IMR-90 (cell line): Measurements from ENCODE around the gene EFCAB10. TPM values are rescaled to one million over a fixed set of nuclear protein-coding genes. Genes with fewer than 3 reads are reported as not detected.

Experiments used
- ATAC-seq: fragments of 200-7000 bp; cut with Tn5 transposase; 2 replicates; pipeline ENCODE4 v1.9.1; 2020; ENCODE audit warnings: low read depth, mild to moderate bottlenecking, moderate library complexity
- BruUV-seq: library from RNA; stranded (reverse); fragments of 400-500 nt; replicated peaks from 2 replicates; lab custom pipeline; 2021; lab: Mats Ljungman, UMichigan
- CTCF ChIA-PET: fragments of 300-600 bp; formaldehyde crosslinking; extraction: SDS; loops from one replicate; lab custom pipeline; 2021; ENCODE audit warnings: antibody characterized with exemption; lab: Yijun Ruan, JAX
- POLR2A ChIA-PET: fragments of 300-600 bp; sonication (Branson Sonifier 250); formaldehyde crosslinking; loops from one replicate; lab custom pipeline; 2022; ENCODE audit warnings: antibody characterized with exemption; ENCODE audit not compliant: unreplicated experiment; lab: Charles Lee
- DNase-seq: peaks from one replicate; pipeline ENCODE4 v3.0.0; 2013
- H2AFZ ChIP-seq: replicated peaks from 2 replicates; pipeline ENCODE3; 2013; ENCODE audit warnings: low read length, mild to moderate bottlenecking; ENCODE audit not compliant: poor library complexity
- H2AK5ac ChIP-seq: 2 replicates; pipeline ENCODE4 v1.6.1; 2013; ENCODE audit warnings: low read depth, low read length, inconsistent platforms
- H2AK9ac ChIP-seq: replicated peaks from 2 replicates; pipeline ENCODE3; 2013; ENCODE audit warnings: mild to moderate bottlenecking, low read depth, low read length, moderate library complexity; ENCODE audit not compliant: poor library complexity
- H2BK120ac ChIP-seq: 2 replicates; pipeline ENCODE4 v1.6.1; 2013; ENCODE audit warnings: low read depth, low read length, inconsistent platforms
- H2BK15ac ChIP-seq: 3 replicates; pipeline ENCODE4 v1.6.1; 2013; ENCODE audit warnings: low read depth, low read length, inconsistent platforms
- H2BK20ac ChIP-seq: 2 replicates; pipeline ENCODE4 v1.6.1; 2013; ENCODE audit warnings: low read depth, mild to moderate bottlenecking, inconsistent platforms, low read length, moderate library complexity
- H2BK5ac ChIP-seq: 2 replicates; pipeline ENCODE4 v1.6.1; 2013; ENCODE audit warnings: mild to moderate bottlenecking, low read depth, low read length, inconsistent platforms; ENCODE audit not compliant: poor library complexity, severe bottlenecking
- H3K14ac ChIP-seq: replicated peaks from 2 replicates; pipeline ENCODE4 v1.6.1; 2013; ENCODE audit warnings: low read depth, low read length, inconsistent platforms
- H3K18ac ChIP-seq: 2 replicates; pipeline ENCODE4 v1.6.1; 2013; ENCODE audit warnings: low read depth, low read length, control low read depth
- H3K23ac ChIP-seq: 2 replicates; pipeline ENCODE4 v1.6.1; 2013; ENCODE audit warnings: low read depth, low read length, inconsistent platforms
- H3K27ac ChIP-seq: 2 replicates; pipeline ENCODE4 v1.5.1; 2013; ENCODE audit warnings: mild to moderate bottlenecking, control low read depth, low read length; ENCODE audit not compliant: insufficient read depth
- H3K27me3 ChIP-seq: 2 replicates; pipeline ENCODE4 v1.6.1; 2013; ENCODE audit warnings: low read length; ENCODE audit not compliant: control insufficient read depth, insufficient read depth
- H3K36me3 ChIP-seq: 2 replicates; pipeline ENCODE4 v1.6.1; 2013; ENCODE audit warnings: low read length, mixed read lengths; ENCODE audit not compliant: control insufficient read depth, insufficient read depth
- H3K4ac ChIP-seq: 2 replicates; pipeline ENCODE4 v1.6.1; 2013; ENCODE audit warnings: low read depth, low read length, inconsistent platforms
- H3K4me1 ChIP-seq: 2 replicates; pipeline ENCODE4 v1.6.1; 2013; ENCODE audit warnings: low read length, mixed read lengths; ENCODE audit not compliant: control insufficient read depth, insufficient read depth
- H3K4me2 ChIP-seq: 2 replicates; pipeline ENCODE4 v1.6.1; 2013; ENCODE audit warnings: low read depth, mild to moderate bottlenecking, control low read depth, low read length, moderate library complexity
- H3K4me3 ChIP-seq: 2 replicates; pipeline ENCODE4 v1.5.1; 2013; ENCODE audit warnings: low read depth, mild to moderate bottlenecking, control low read depth, low read length, moderate library complexity; ENCODE audit not compliant: insufficient read depth
- H3K56ac ChIP-seq: 2 replicates; pipeline ENCODE4 v1.6.1; 2013; ENCODE audit warnings: low read length, inconsistent platforms; ENCODE audit not compliant: insufficient read depth; ENCODE audit errors: extremely low read depth
- H3K79me1 ChIP-seq, 2 experiments: 2 replicates each; pipeline ENCODE4 v1.6.1; 2013; ENCODE audit warnings: low read length in 2 of 2, inconsistent platforms in 1 of 2, low read depth in 1 of 2
- H3K9ac ChIP-seq: 2 replicates; pipeline ENCODE4 v1.6.1; 2013; ENCODE audit warnings: low read depth, low read length, control low read depth
- H3K9me1 ChIP-seq: 2 replicates; pipeline ENCODE4 v1.6.1; 2013; ENCODE audit warnings: low read length, inconsistent platforms; ENCODE audit not compliant: insufficient read depth
- H3K9me3 ChIP-seq: 2 replicates; pipeline ENCODE4 v1.6.1; 2013; ENCODE audit warnings: low read length; ENCODE audit not compliant: control insufficient read depth, insufficient read depth
- H4K20me1 ChIP-seq: 2 replicates; pipeline ENCODE4 v1.6.1; 2013; ENCODE audit warnings: low read length, inconsistent platforms; ENCODE audit not compliant: insufficient read depth
- H4K5ac ChIP-seq: 2 replicates; pipeline ENCODE4 v1.6.1; 2013; ENCODE audit warnings: mild to moderate bottlenecking, low read depth, low read length, control low read depth
- H4K8ac ChIP-seq, 2 experiments: 2 replicates each; pipeline ENCODE4 v1.6.1; 2013; ENCODE audit warnings: low read depth in 2 of 2, low read length in 2 of 2, control low read depth in 1 of 2, inconsistent platforms in 1 of 2
- H4K91ac ChIP-seq: 2 replicates; pipeline ENCODE4 v1.6.1; 2013; ENCODE audit warnings: low read depth, low read length, inconsistent platforms; ENCODE audit not compliant: insufficient read depth
- BHLHE40 ChIP-seq: fragments of 150-350 bp; IDR thresholded peaks from 2 replicates; pipeline ENCODE4 v1.6.1; 2016; ENCODE audit warnings: mild to moderate bottlenecking, low read depth, low read length
- CEBPB ChIP-seq: IDR thresholded peaks from 2 replicates; pipeline ENCODE4 v1.6.1; 2012; ENCODE audit warnings: low read depth, low read length, improper control_type of control experiment
- CHD1 ChIP-seq: IDR thresholded peaks from 2 replicates; pipeline ENCODE4 v1.6.1; 2012; ENCODE audit warnings: low read depth, low read length, improper control_type of control experiment
- FOS ChIP-seq: fragments of 150-350 bp; IDR thresholded peaks from 2 replicates; pipeline ENCODE4 v1.6.1; 2016; ENCODE audit warnings: low read depth, low read length
- MAFK ChIP-seq: IDR thresholded peaks from 2 replicates; pipeline ENCODE4 v1.6.1; 2012; ENCODE audit warnings: low read depth, low read length, improper control_type of control experiment
- MAZ ChIP-seq: IDR thresholded peaks from 2 replicates; pipeline ENCODE4 v1.6.1; 2012; ENCODE audit warnings: low read depth, mild to moderate bottlenecking, low read length, improper control_type of control experiment, moderate library complexity, borderline replicate concordance
- MXI1 ChIP-seq: IDR thresholded peaks from 2 replicates; pipeline ENCODE4 v1.6.1; 2012; ENCODE audit warnings: low read depth, mild to moderate bottlenecking, low read length, moderate library complexity, borderline replicate concordance
- NFE2L2 ChIP-seq: fragments of 150-350 bp; IDR thresholded peaks from 2 replicates; pipeline ENCODE4 v1.6.1; 2016; ENCODE audit warnings: low read depth, mild to moderate bottlenecking, low read length
- POLR2A ChIP-seq: IDR thresholded peaks from 2 replicates; pipeline ENCODE4 v1.6.1; 2012; ENCODE audit warnings: mild to moderate bottlenecking, low read depth, low read length
- RAD21 ChIP-seq: IDR thresholded peaks from 2 replicates; pipeline ENCODE4 v1.6.1; 2012; ENCODE audit warnings: low read length, improper control_type of control experiment
- RCOR1 ChIP-seq: IDR thresholded peaks from 2 replicates; pipeline ENCODE4 v1.6.1; 2012; ENCODE audit warnings: mild to moderate bottlenecking, low read length, improper control_type of control experiment; ENCODE audit not compliant: insufficient replicate concordance
- RFX5 ChIP-seq: IDR thresholded peaks from 2 replicates; pipeline ENCODE4 v1.8.0; 2012; ENCODE audit warnings: low read depth, mild to moderate bottlenecking, low read length, moderate library complexity
- SMC3 ChIP-seq: fragments of 150-350 bp; IDR thresholded peaks from 2 replicates; pipeline ENCODE4 v1.6.1; 2016; ENCODE audit warnings: low read depth, mild to moderate bottlenecking, antibody characterized with exemption, low read length, moderate library complexity
- WGBS, 2 experiments: methylation state at CpG; one replicate each; pipeline versions ENCODE4 v1.1.5 to v1.1.7; 2013; ENCODE audit warnings: missing lambda C conversion rate in 2 of 2; ENCODE audit not compliant: insufficient read length in 1 of 2; ENCODE audit errors: extremely low coverage in 2 of 2; 5-methylcytosine and 5-hydroxymethylcytosine counted together
- dilution Hi-C: fragments of 300-500 bp; cut with HindIII; formaldehyde crosslinking; loops from one replicate; pipeline ENCODE4 v1.14.3; 2018; ENCODE audit warnings: low sequenced_read_pairs; ENCODE audit not compliant: unreplicated experiment
- in situ Hi-C: fragments of 300-500 bp; cut with MboI; formaldehyde crosslinking; loops from 3 replicates; pipeline ENCODE4 v1.14.3; 2019; ENCODE audit warnings: low sequenced_read_pairs, inconsistent platforms, mixed read lengths
- intact Hi-C: fragments of 100-400 bp; cut with micrococcal nuclease; formaldehyde crosslinking; loops from 2 replicates; pipeline ENCODE4 v1.10.0; 2022
- polyA plus RNA-seq, 3 experiments: library from polyadenylated mRNA; depleted of rRNA; stranded (reverse); fragments of >200 nt; gene quantifications; 2 replicates each; pipeline ENCODE4 v1.2.3, GENCODE V29; 2012; ENCODE audit warnings: low replicate concordance in 1 of 3
- total RNA-seq: library from RNA; depleted of rRNA; stranded (reverse); fragments of >200 nt; gene quantifications from 2 replicates; pipeline ENCODE4 v1.2.3, GENCODE V29; 2012
- TF ChIP-seq, protein P1 (sequence below): conservative IDR thresholded peaks from 2 replicates; pipeline ENCODE4 v1.5.1; 2012; ENCODE audit warnings: mild to moderate bottlenecking, low read depth, low read length, improper control_type of control experiment
- TF ChIP-seq, protein P2 (sequence below): fragments of 150-350 bp; IDR thresholded peaks from 2 replicates; pipeline ENCODE4 v1.6.1; 2017; ENCODE audit warnings: mild to moderate bottlenecking, antibody characterized with exemption, low read length, low read depth
- TF ChIP-seq, protein P3 (sequence below): fragments of 150-350 bp; IDR thresholded peaks from 2 replicates; pipeline ENCODE4 v1.6.1; 2016; ENCODE audit warnings: low read depth, mild to moderate bottlenecking, low read length, moderate library complexity, borderline replicate concordance

Gene EFCAB10
- total and polyA plus RNA-seq, 2 of the 4 experiments (the other 2 are of a cell fraction) = not detected

DNA sequence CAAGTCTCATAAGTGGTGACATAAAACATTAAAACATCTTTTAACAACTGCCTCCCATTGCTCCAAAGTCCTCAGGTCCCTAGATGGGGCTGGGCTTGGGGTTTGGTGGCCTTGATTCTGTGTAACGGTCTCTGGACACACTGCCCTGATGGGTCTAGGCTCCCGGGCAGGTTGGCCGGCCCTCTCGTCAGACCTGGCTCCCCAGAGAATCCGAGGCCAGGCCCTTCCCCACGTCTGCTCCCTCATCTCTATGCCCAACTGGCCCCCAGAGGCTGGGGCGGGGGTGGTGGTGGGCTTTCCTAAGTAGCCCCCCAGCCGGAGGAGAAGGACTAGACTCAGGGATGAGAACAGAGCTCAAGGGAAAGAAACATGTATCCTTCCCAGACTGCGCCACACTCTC, 31.5 kb upstream of the EFCAB10 start:
- no peak overlapping the region for H3K14ac ChIP-seq
- H2BK15ac ChIP-seq = no peak overlapping the region
- H4K20me1 ChIP-seq = no peaks in the 10 kb centered on the region
- H4K91ac ChIP-seq = no peak overlapping the region
- H3K56ac ChIP-seq = no peak overlapping the region
- ChIA-PET POLR2A (no interaction called here), CTCF (no interaction called here)
- ATAC-seq = no peak
- intact Hi-C loops (no loop called here), dilution Hi-C loops (no loop called here), in situ Hi-C loops (no loop called here)
- peaks cover 19% of the 10 kb centered on the region for H3K36me3 ChIP-seq
- H3K9me3 ChIP-seq = no peaks in the 10 kb centered on the region
- WGBS, 2 experiments = no CpG with 5 or more reads among the region's 9 CpGs
- H4K5ac ChIP-seq = no peak overlapping the region
- H2AK5ac ChIP-seq = no peak overlapping the region
- H3K23ac ChIP-seq = no peak overlapping the region
- no TSS peak for BruUV-seq
- H3K4me2 ChIP-seq = no peak overlapping the region
- H2AFZ ChIP-seq = no peak overlapping the region
- H2BK120ac ChIP-seq = no peak overlapping the region
- no peak for TF ChIP-seq MXI1
- TF ChIP-seq, protein P1, sequence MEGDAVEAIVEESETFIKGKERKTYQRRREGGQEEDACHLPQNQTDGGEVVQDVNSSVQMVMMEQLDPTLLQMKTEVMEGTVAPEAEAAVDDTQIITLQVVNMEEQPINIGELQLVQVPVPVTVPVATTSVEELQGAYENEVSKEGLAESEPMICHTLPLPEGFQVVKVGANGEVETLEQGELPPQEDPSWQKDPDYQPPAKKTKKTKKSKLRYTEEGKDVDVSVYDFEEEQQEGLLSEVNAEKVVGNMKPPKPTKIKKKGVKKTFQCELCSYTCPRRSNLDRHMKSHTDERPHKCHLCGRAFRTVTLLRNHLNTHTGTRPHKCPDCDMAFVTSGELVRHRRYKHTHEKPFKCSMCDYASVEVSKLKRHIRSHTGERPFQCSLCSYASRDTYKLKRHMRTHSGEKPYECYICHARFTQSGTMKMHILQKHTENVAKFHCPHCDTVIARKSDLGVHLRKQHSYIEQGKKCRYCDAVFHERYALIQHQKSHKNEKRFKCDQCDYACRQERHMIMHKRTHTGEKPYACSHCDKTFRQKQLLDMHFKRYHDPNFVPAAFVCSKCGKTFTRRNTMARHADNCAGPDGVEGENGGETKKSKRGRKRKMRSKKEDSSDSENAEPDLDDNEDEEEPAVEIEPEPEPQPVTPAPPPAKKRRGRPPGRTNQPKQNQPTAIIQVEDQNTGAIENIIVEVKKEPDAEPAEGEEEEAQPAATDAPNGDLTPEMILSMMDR = no peak
- no peak for TF ChIP-seq CHD1
- TF ChIP-seq RFX5 = no peak
- TF ChIP-seq BHLHE40 = no peak
- TF ChIP-seq, protein P2, sequence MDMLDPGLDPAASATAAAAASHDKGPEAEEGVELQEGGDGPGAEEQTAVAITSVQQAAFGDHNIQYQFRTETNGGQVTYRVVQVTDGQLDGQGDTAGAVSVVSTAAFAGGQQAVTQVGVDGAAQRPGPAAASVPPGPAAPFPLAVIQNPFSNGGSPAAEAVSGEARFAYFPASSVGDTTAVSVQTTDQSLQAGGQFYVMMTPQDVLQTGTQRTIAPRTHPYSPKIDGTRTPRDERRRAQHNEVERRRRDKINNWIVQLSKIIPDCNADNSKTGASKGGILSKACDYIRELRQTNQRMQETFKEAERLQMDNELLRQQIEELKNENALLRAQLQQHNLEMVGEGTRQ = no peak
- TF ChIP-seq RAD21 = no peak
- TF ChIP-seq FOS = no peak
- TF ChIP-seq MAFK = no peak
- no peak for TF ChIP-seq RCOR1
- TF ChIP-seq CEBPB = no peak
- TF ChIP-seq, protein P3, sequence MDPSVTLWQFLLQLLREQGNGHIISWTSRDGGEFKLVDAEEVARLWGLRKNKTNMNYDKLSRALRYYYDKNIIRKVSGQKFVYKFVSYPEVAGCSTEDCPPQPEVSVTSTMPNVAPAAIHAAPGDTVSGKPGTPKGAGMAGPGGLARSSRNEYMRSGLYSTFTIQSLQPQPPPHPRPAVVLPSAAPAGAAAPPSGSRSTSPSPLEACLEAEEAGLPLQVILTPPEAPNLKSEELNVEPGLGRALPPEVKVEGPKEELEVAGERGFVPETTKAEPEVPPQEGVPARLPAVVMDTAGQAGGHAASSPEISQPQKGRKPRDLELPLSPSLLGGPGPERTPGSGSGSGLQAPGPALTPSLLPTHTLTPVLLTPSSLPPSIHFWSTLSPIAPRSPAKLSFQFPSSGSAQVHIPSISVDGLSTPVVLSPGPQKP = no peak
- TF ChIP-seq SMC3 = no peak
- no peak for TF ChIP-seq NFE2L2
- TF ChIP-seq MAZ = no peak
- no peak for TF ChIP-seq POLR2A
- H3K79me1 ChIP-seq = no peaks in the 10 kb centered on the region
- no peak for DNase-seq
- H2BK20ac ChIP-seq = no peak overlapping the region
- H3K27me3 ChIP-seq = no peaks in the 10 kb centered on the region
- peaks cover 2% of the 10 kb centered on the region; the same call in 1 of the 2 replicates for H3K9me1 ChIP-seq
- H3K9ac ChIP-seq = no peak overlapping the region
- no peak overlapping the region for H3K4me3 ChIP-seq
- H3K4ac ChIP-seq = no peak overlapping the region
- H3K4me1 ChIP-seq = no peaks in the 10 kb centered on the region
- no peak overlapping the region for H3K27ac ChIP-seq
- no peak overlapping the region for H3K18ac ChIP-seq
- H4K8ac ChIP-seq = no peak overlapping the region
- H2BK5ac ChIP-seq = no peak overlapping the region
- no peak overlapping the region for H2AK9ac ChIP-seq
